Suppressor macrophage treated with lipopolysaccharide for 4 hours (primary cell): ENCODE results near the gene ST3GAL3.

Experiments
- DNase-seq: peaks from one replicate; pipeline ENCODE4 v3.0.0-alpha.2; 2020

ST3GAL3 gene

DNA sequence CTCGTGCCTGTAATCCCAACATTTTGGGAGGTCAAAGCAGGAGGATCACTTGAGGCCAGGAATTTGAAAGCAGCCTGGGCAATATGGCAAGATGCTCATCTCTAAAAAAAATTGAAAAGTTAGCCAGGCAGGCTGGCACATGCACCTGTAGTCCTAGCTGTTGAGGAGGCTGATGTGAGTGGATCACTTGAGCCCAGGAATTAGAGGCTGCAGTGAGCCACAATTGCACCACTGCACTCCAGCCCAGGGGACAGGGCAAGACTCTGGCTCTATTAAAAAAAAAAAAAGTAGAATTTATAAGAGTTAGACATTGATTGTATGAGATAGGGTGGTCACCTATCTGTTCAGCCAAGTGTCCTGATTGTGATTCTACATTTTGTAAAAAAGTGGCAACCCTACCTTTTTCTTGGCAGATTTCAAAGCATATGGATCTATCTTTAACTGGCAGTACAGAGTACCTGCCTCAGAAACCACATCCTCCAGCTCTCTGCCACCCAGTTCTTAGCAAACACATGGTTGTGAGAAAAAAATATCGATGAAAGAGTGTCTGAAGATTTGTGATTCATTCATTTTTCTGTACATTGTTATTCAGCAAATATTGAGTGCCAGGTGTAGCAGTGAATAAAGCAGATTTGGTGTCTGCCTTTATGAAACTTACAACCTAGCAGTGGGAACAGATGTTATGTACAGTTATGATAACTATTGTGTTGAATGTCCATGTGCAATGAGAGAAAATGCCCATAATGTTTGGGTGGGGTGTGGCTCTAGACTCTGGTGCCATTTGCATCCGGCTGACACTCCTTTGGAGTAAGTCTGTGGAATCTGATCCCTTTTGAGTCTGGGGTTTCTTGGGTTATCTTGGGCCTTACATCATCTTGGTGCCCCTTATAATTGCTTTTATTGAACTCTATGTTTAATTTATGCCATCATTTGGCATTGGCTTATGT, 82.5 kb downstream of the ST3GAL3 start:
- no peak for DNase-seq

- no peak for DNase-seq
Measured at GRCh38 chr1:43791243-43791642, 83.9 kb downstream of the ST3GAL3 start.

DNA sequence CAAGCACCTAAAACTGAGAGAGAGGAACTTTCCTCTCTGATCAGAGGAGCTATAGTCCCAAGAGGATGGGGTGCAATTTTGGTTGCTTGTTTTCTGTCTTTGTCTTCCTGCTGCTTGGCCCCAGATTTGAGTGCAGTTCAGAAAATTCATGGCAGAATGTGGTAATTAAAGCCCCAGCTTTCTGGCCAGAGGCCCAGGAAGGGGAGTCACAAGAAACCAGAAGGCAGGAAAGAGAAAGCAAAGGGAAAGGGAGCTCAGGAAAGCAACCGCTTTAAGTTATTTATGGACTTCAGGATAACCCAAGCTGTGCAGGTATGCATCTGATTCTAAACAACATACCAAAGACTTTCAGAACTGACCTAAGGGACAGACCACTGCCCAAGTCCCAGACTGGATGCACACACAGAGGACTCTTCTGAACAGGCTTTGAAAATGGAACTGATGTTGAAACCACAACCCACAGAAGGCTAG, 88.8 kb downstream of the ST3GAL3 start:
- DNase-seq, result no peak

DNA sequence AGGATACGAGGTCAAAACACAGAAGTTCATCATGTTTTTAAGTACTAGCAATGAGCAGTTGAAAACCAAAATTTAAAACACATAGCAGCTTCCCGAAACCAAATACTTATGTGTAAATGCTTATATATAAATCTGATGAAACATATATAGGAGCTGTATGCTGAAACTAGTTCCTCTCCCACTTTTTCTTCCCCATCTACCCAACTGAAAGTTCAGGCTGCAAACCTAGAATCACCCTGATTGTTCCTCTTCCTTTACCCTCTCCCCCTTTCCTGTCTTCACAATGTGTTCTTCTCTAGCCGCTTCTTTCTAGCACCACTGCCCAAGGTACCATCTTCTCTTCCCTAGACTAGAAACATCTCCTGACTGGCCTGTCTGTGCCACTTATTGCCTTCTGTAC, 90.6 kb downstream of the ST3GAL3 start:
- DNase-seq, result peak; percentile 11

GRCh38 chr1:43799656-43800635, 92.6 kb downstream of the ST3GAL3 start:
- peak; percentile 63 for DNase-seq

DNA sequence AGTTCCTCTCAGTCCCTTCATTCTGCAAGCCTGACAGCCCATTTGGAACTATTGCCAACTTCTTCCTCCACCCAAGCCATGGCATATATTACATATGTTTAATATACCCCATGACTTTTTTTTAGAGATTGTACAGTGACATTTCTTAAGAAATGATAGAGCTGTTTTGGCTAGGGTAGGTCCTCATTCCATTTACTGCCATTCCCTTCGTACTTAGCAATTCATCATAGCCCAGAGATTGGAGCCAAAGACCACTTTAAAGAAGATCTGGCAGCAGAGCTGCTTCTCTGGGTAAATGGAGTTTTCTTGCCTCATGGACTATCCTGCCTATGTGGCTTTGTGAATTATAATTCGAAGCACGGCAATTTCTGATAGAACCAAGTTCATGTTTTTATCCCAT, 93.4 kb downstream of the ST3GAL3 start:
- no peak for DNase-seq

DNA sequence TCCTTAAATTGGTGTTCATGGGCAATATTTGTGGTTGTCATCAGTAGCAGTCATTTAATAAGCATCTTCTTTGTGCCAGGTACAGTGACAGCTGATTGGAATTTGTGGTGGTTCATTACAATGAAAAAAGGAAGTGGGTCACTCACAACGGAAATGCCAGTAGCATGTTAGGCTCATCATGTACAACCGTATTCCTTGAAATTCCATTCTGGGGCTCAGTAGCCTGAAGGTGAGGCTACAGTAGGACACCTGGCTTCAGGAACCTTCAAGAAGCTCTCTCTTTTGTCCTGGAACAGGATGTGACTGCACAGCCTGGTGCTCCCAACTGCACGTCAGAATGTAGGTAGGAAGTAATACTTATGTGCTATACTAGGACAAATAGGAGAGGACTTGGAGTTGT, 93.9 kb downstream of the ST3GAL3 start:
- no peak for DNase-seq

DNA sequence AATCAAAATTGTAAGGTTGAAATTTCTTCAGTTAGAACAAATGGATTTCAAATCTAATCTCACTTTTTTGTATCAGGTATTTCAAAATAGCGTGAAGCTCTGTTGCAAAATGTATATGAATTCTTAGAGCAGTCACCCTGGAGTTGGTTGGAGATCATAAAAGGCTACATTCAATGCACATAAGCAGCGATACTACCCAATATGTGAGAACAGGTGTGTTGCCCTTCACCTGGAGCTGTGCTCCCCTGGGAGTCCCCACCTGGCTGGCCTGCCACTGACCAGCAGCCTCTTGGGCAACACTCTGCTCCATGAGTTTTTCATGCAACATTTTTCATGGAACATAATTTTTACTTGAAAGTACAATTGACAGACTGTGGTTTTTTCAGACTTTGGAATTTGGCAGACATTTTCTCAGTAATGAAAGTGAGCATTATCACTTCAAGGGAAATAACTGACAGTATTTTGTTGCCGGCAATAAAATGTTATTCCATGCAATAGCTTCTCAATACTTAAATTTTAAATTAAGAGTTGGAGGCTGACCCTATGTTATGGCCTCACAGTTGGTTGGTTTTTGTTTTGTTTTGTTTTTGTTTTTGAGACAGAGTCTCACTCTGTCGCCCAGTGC, 95.1 kb downstream of the ST3GAL3 start:
- DNase-seq, result no peak

GRCh38 chr1:43803105-43803504, 95.8 kb downstream of the ST3GAL3 start:
- no peak for DNase-seq

- no peak for DNase-seq
Measured at GRCh38 chr1:43803646-43804045, 96.3 kb downstream of the ST3GAL3 start.

DNA sequence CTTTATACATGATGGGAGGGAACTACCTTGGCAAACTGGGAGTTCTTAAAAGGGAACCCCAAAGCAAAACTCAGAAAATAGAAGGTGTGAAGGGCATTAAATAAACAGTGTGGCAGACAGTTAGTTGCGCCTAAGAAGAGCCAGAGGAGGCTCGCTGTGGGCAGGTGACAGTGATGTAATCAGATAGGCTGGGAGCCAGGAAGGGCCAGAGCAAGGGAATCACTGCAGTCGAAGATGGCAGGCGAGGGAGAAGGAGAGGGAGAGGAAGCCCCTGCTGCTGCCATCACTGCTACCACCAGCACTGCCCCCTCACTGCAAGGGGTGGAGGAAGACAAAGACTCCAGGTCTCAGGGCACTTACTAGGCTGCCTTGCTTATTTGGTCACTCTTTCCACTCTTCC, 97.2 kb downstream of the ST3GAL3 start:
- no peak for DNase-seq

DNA sequence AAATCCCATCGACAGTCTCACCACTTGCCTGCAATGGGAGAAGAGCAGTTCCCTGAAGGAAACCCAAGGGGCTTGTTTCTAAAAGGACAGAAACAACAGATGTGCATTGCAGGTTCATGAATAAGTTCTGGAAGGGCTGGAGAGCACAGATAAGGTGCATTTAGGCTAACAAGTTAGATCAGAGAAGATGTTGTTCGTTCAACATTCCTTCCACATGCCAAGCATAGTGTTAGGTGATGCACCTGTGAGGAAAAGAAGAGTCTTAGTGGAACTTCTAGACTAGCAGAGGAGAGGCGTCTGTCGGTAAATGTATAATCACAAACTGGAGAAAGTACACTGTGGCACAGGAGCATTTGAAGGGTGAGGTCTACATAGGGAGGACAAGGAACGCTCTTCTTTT, 98.0 kb downstream of the ST3GAL3 start:
- no peak for DNase-seq

GRCh38 chr1:43806183-43806582, 98.8 kb downstream of the ST3GAL3 start:
- DNase-seq, result no peak

- DNase-seq, result no peak
Measured at GRCh38 chr1:43809097-43809673, 101.8 kb downstream of the ST3GAL3 start.

- no peak for DNase-seq
Measured at GRCh38 chr1:43812579-43812978, 105.2 kb downstream of the ST3GAL3 start.

DNA sequence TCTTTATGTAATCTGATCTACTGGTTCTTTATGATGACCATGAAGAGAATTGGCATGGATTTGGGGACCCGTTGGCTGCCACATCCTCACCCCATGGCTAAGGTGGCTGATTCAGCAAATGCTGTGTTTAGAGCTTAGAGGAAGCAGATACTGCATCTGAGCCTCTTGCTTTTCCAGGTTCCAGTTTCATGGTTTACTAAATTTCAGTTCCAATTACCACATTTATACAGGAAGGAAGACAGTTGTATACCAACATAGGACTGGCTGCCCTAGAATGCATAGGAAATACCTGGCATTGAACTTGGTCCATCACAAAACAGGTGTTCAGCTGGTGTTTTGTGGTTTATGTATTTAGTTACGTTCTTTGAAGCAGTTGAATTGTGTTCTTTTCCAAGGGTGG, 107.1 kb downstream of the ST3GAL3 start:
- peak; percentile 47 for DNase-seq

- DNase-seq, result no peak
Measured at GRCh38 chr1:43817304-43817939, 110.1 kb downstream of the ST3GAL3 start.

GRCh38 chr1:43818691-43819090, 111.4 kb downstream of the ST3GAL3 start:
- DNase-seq, result no peak

DNA sequence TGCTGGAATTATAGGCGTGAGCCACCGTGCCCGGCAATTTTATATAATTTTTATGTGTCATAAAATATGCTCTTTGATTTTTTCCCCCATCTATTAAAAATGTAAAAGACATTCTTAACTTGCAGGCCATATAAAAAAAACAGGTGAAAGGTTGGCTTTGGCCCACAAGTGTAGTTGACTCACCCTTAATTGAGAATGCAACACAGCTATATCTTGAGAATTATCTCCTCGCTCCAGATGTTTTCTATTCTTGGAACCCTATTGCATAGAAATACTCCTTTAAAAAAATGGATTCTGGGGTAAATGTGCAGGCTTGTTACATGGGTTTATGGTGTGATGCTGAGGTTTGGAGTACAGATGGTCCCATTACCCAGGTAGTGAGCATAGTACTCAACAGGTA, 112.0 kb downstream of the ST3GAL3 start:
- DNase-seq, result no peak

GRCh38 chr1:43821471-43821870, 114.1 kb downstream of the ST3GAL3 start:
- no peak for DNase-seq

- DNase-seq, result no peak
Measured at GRCh38 chr1:43822040-43822690, 114.8 kb downstream of the ST3GAL3 start.

GRCh38 chr1:43824795-43825194, 117.5 kb downstream of the ST3GAL3 start:
- no peak for DNase-seq
